ENCODE data around the gene ZNHIT2. TPM values are rescaled to one million over a fixed set of nuclear protein-coding genes. Genes with fewer than 3 reads are reported as not detected.
A peak's percentile ranks its signal among the peaks of the same experiment; 100 is the strongest.

Gene ZNHIT2
- total and polyA plus RNA-seq, 2 of the 13 experiments (the other 11 are each of a cell fraction or from before 2014, with no cell fraction given), result 1.1 to 6.5 TPM

- TF ChIP-seq ZNF646 (CRISPR knock-in tag; IDR thresholded peaks at IDR 0.05) (no peak), ZSCAN25 (CRISPR knock-in tag; IDR thresholded peaks at IDR 0.05) (0 out of 2 replicates have a peak, but pooled peaks have one; percentile 22), ZKSCAN8 (CRISPR knock-in tag; IDR thresholded peaks at IDR 0.05; ENCODE audit: borderline replicate concordance) (peak; percentile 38; the same call in 1 of the 2 replicates), ZBTB46 (CRISPR knock-in tag; IDR thresholded peaks at IDR 0.05; ENCODE audit: borderline replicate concordance) (no peak), ZNF589 (CRISPR knock-in tag; conservative IDR thresholded peaks at IDR 0.05) (0 out of 2 replicates have a peak, but pooled peaks have one; percentile 39), SCMH1 (CRISPR knock-in tag; IDR thresholded peaks at IDR 0.05; ENCODE audit: borderline replicate concordance) (no peak), ZBTB40 (IDR thresholded peaks at IDR 0.05) (peak; percentile 100), ZBTB40 (CRISPR knock-in tag; IDR thresholded peaks at IDR 0.05) (peak; percentile 100), PRPF4 (IDR thresholded peaks at IDR 0.05; ENCODE audit: low read depth, low read length, poor library complexity, severe bottlenecking) (peak; percentile 97), PHF5A (CRISPR knock-in tag; IDR thresholded peaks at IDR 0.05; ENCODE audit: low read depth, unreplicated experiment) (peak; percentile 73)
These were observed 21.3 kb downstream of the ZNHIT2 start, which contains the start of gene VPS51 (continued) for GRCh38 chr11:65095974-65096806.
